Stimulated activated naive CD8-positive, alpha-beta T cell treated with anti-CD3 and anti-CD28 coated beads, Interleukin-15, Interleukin-2, amounts not matched to agents 100 ng/mL and 50 ng/mL, for 24 hours (primary cell): ENCODE results near the gene PCDHA4.
"Not testable (repeated sequence)": the region's sequence is repeated elsewhere in the genome, so short reads cannot be mapped to it uniquely, and the experiment has no call there.

ENCODE experiments used
- H3K27ac Mint-ChIP-seq: one replicate; pipeline ENCODE4 v1.8.0; 2021; ENCODE audit warnings: mild to moderate bottlenecking, mixed read lengths
- H3K27me3 Mint-ChIP-seq: one replicate; pipeline ENCODE4 v1.8.0; 2021; ENCODE audit warnings: mixed read lengths
- H3K36me3 Mint-ChIP-seq: one replicate; pipeline ENCODE4 v1.8.0; 2021; ENCODE audit warnings: low read depth, mixed read lengths
- H3K4me1 Mint-ChIP-seq: one replicate; pipeline ENCODE4 v1.8.0; 2021; ENCODE audit warnings: low read depth, mixed read lengths
- H3K4me3 Mint-ChIP-seq: one replicate; pipeline ENCODE4 v1.8.0; 2021; ENCODE audit warnings: mild to moderate bottlenecking, mixed read lengths
- H3K9me3 Mint-ChIP-seq: one replicate; pipeline ENCODE4 v1.8.0; 2021; ENCODE audit warnings: mixed read lengths

Gene PCDHA4

GRCh38 chr5:140835622-140836510 lies 29.0 kb downstream of the PCDHA4 start:
- Mint-ChIP-seq H3K9me3 (peaks cover 25% of the 10 kb centered on the region), H3K27me3 (peaks cover 47% of the 10 kb centered on the region), H3K4me3 (no peak overlapping the region), H3K27ac (no peak overlapping the region), H3K36me3 (peaks cover 11% of the 10 kb centered on the region), H3K4me1 (no peaks in the 10 kb centered on the region)

GRCh38 chr5:140840978-140841962 lies 34.4 kb downstream of the PCDHA4 start, which contains the start of gene PCDHA8:
Gene PCDHA8, plus strand, starts transcription at chr5:140841187. Its CDS starts 135 bp downstream, at chr5:140841322.
- H3K27me3 Mint-ChIP-seq = peaks cover 34% of the 10 kb centered on the region
- no peak within 1 kb of the TSS for H3K4me3 Mint-ChIP-seq
- H3K36me3 Mint-ChIP-seq = peaks cover 4% of the 10 kb centered on the region
- H3K27ac Mint-ChIP-seq = no peak within 1 kb of the TSS
- H3K4me1 Mint-ChIP-seq = no peaks in the 10 kb centered on the region
- peaks cover 15% of the 10 kb centered on the region for H3K9me3 Mint-ChIP-seq

GRCh38 chr5:140842798-140843733 lies 36.2 kb downstream of the PCDHA4 start:
- Mint-ChIP-seq H3K4me3 (no peak overlapping the region), H3K27ac (no peak overlapping the region), H3K9me3 (peaks cover 22% of the 10 kb centered on the region), H3K36me3 (peaks cover 4% of the 10 kb centered on the region), H3K4me1 (no peaks in the 10 kb centered on the region), H3K27me3 (peaks cover 38% of the 10 kb centered on the region)

- not testable (repeated sequence) for H3K27me3 Mint-ChIP-seq, H3K4me1 Mint-ChIP-seq, H3K27ac Mint-ChIP-seq, H3K9me3 Mint-ChIP-seq, H3K4me3 Mint-ChIP-seq, H3K36me3 Mint-ChIP-seq
Observed at GRCh38 chr5:140848139-140849102, 41.6 kb downstream of the PCDHA4 start, which contains the start of gene PCDHA9. Gene PCDHA9, plus strand, starts transcription at chr5:140848382. Its CDS starts 114 bp downstream, at chr5:140848496.

- H3K4me1 Mint-ChIP-seq = not testable (repeated sequence)
- peaks cover 12% of the 10 kb centered on the region for H3K27me3 Mint-ChIP-seq
Observed at GRCh38 chr5:140849831-140850634, 43.2 kb downstream of the PCDHA4 start.

GRCh38 chr5:140855772-140856674 lies 49.2 kb downstream of the PCDHA4 start, which contains the start of gene PCDHA10:
Gene PCDHA10, plus strand, starts transcription at chr5:140855897. Its CDS starts 152 bp downstream, at chr5:140856049.
- H3K9me3 Mint-ChIP-seq = peaks cover 3% of the 10 kb centered on the region
- H3K27me3 Mint-ChIP-seq = peaks cover 12% of the 10 kb centered on the region
- H3K27ac Mint-ChIP-seq = no peak within 1 kb of the TSS
- H3K4me1 Mint-ChIP-seq = no peaks in the 10 kb centered on the region
- peaks cover 6% of the 10 kb centered on the region for H3K36me3 Mint-ChIP-seq
- H3K4me3 Mint-ChIP-seq = no peak within 1 kb of the TSS

More at GRCh38 chr5:140849831-140850634, 43.2 kb downstream of the PCDHA4 start:
- H3K4me3 Mint-ChIP-seq, H3K9me3 Mint-ChIP-seq, H3K36me3 Mint-ChIP-seq, H3K27ac Mint-ChIP-seq: not testable (repeated sequence)

- peaks cover 3% of the 10 kb centered on the region for H3K9me3 Mint-ChIP-seq
- peaks cover 6% of the 10 kb centered on the region for H3K36me3 Mint-ChIP-seq
- no peaks in the 10 kb centered on the region for H3K4me1 Mint-ChIP-seq
- no peak overlapping the region for H3K27ac Mint-ChIP-seq
- H3K4me3 Mint-ChIP-seq = no peak overlapping the region
- H3K27me3 Mint-ChIP-seq = peaks cover 12% of the 10 kb centered on the region
Observed at GRCh38 chr5:140857177-140857986, 50.5 kb downstream of the PCDHA4 start.

GRCh38 chr5:140857987-140858240 lies 51.0 kb downstream of the PCDHA4 start:
- peaks cover 12% of the 10 kb centered on the region for H3K27me3 Mint-ChIP-seq

GRCh38 chr5:140862441-140863295 lies 55.8 kb downstream of the PCDHA4 start:
- Mint-ChIP-seq H3K9me3 (peaks cover 8% of the 10 kb centered on the region), H3K36me3 (no peaks in the 10 kb centered on the region), H3K4me1 (no peaks in the 10 kb centered on the region), H3K27me3 (peaks cover 10% of the 10 kb centered on the region), H3K4me3 (no peak overlapping the region), H3K27ac (no peak overlapping the region)

More at GRCh38 chr5:140857987-140858240, 51.0 kb downstream of the PCDHA4 start:
- Mint-ChIP-seq H3K4me1 (no peaks in the 10 kb centered on the region), H3K9me3 (peaks cover 3% of the 10 kb centered on the region), H3K4me3 (no peak overlapping the region), H3K27ac (no peak overlapping the region), H3K36me3 (peaks cover 6% of the 10 kb centered on the region)
